Ecto neural progenitor cell (in vitro differentiated cells): ENCODE data around the gene RSU1.

Source experiments
- DNase-seq: peaks from one replicate; pipeline ENCODE4 v3.0.0-alpha.2; 2018; ENCODE audit warnings: low spot score

RSU1 gene

GRCh38 chr10:16741540-16741939, 75.7 kb downstream of the RSU1 start:
- no peak for DNase-seq

- DNase-seq = no peak
Measured at GRCh38 chr10:16737420-16737819, 79.8 kb downstream of the RSU1 start.

- DNase-seq = no peak
Measured at GRCh38 chr10:16735671-16736070, 81.6 kb downstream of the RSU1 start.

- DNase-seq = no peak
Measured at GRCh38 chr10:16732376-16732775, 84.8 kb downstream of the RSU1 start.

GRCh38 chr10:16728266-16728665, 89.0 kb downstream of the RSU1 start:
- no peak for DNase-seq

- DNase-seq = no peak
Measured at GRCh38 chr10:16727666-16728065, 89.6 kb downstream of the RSU1 start.

GRCh38 chr10:16724509-16724908, 92.7 kb downstream of the RSU1 start:
- DNase-seq = no peak

GRCh38 chr10:16720812-16721211, 96.4 kb downstream of the RSU1 start:
- no peak for DNase-seq

- DNase-seq = no peak
Measured at GRCh38 chr10:16717622-16718395, 99.4 kb downstream of the RSU1 start.

- DNase-seq = no peak
Measured at GRCh38 chr10:16716051-16716450, 101.2 kb downstream of the RSU1 start.

GRCh38 chr10:16713290-16713689, 103.9 kb downstream of the RSU1 start:
- DNase-seq = no peak

- no peak for DNase-seq
Measured at GRCh38 chr10:16712883-16713282, 104.3 kb downstream of the RSU1 start.

- DNase-seq = no peak
Measured at GRCh38 chr10:16700331-16700730, 116.9 kb downstream of the RSU1 start.

- peak; percentile 52 for DNase-seq
Measured at GRCh38 chr10:16699435-16700057, 117.7 kb downstream of the RSU1 start.

GRCh38 chr10:16698461-16698860, 118.8 kb downstream of the RSU1 start:
- no peak for DNase-seq

- DNase-seq = no peak
Measured at GRCh38 chr10:16690417-16690816, 126.8 kb downstream of the RSU1 start.

- no peak for DNase-seq
Measured at GRCh38 chr10:16689696-16690095, 127.5 kb downstream of the RSU1 start.

GRCh38 chr10:16689227-16689626, 128.0 kb downstream of the RSU1 start:
- no peak for DNase-seq

GRCh38 chr10:16686054-16686902, 130.9 kb downstream of the RSU1 start:
- DNase-seq = no peak

GRCh38 chr10:16685551-16685950, 131.7 kb downstream of the RSU1 start:
- DNase-seq = no peak

GRCh38 chr10:16681521-16681920, 135.7 kb downstream of the RSU1 start:
- no peak for DNase-seq

- DNase-seq = no peak
Measured at GRCh38 chr10:16679511-16679910, 137.7 kb downstream of the RSU1 start.

GRCh38 chr10:16675334-16675733, 141.9 kb downstream of the RSU1 start:
- DNase-seq = no peak
